ENCODE data around the gene CELF4.

The CELF4 gene

GRCh38 chr18:37400802-37401201 is 164.8 kb downstream of the CELF4 start:
- POLR2A ChIA-PET = no interaction called here
- CTCF ChIA-PET = interaction anchor here (0.6 to 1.3 kb wide), 3 partner anchors 9 to 35 kb away, joined by 3 to 4 read pairs (median 3); no protein-coding TSS in a partner anchor

GRCh38 chr18:37398248-37398920 is 167.2 kb downstream of the CELF4 start:
- TF ChIP-seq CTCF (IDR thresholded peaks at IDR 0.05; ENCODE audit: insufficient read depth, low read length, missing control alignments) = no peak
- ChIA-PET POLR2A (no interaction called here), CTCF (interaction anchor here (1.3 to 1.6 kb wide), 3 partner anchors 13 to 140 kb away, joined by 3 to 5 read pairs (median 4); no protein-coding TSS in a partner anchor)
- no peak for DNase-seq (ENCODE audit: low read depth, low spot score)
- no peak overlapping the region for H3K4me3 ChIP-seq (ENCODE audit: low read depth, low read length)

More at GRCh38 chr18:37400802-37401201, 164.8 kb downstream of the CELF4 start:
- DNase-seq (ENCODE audit: low read depth, low spot score) = no peak
- no peak overlapping the region for H3K4me3 ChIP-seq (ENCODE audit: low read depth, low read length)
- TF ChIP-seq CTCF (IDR thresholded peaks at IDR 0.05; ENCODE audit: insufficient read depth, low read length, missing control alignments) = no peak

GRCh38 chr18:37397814-37398213 is 167.8 kb downstream of the CELF4 start:
- CTCF ChIA-PET = interaction anchor here (1.0 to 1.6 kb wide), 4 partner anchors 11 to 141 kb away, joined by 3 to 5 read pairs (median 4); no protein-coding TSS in a partner anchor
- no peak for DNase-seq (ENCODE audit: low read depth, low spot score)
- TF ChIP-seq CTCF (IDR thresholded peaks at IDR 0.05; ENCODE audit: insufficient read depth, low read length, missing control alignments) = no peak
- POLR2A ChIA-PET = no interaction called here
- no peak overlapping the region for H3K4me3 ChIP-seq (ENCODE audit: low read depth, low read length)

- TF ChIP-seq CTCF (IDR thresholded peaks at IDR 0.05; ENCODE audit: insufficient read depth, low read length, missing control alignments) = no peak
- no peak overlapping the region for H3K4me3 ChIP-seq (ENCODE audit: low read depth, low read length)
- ChIA-PET POLR2A (no interaction called here), CTCF (interaction anchor here (1.0 to 1.6 kb wide), 4 partner anchors 10 to 142 kb away, joined by 3 to 5 read pairs (median 4); no protein-coding TSS in a partner anchor)
- DNase-seq (ENCODE audit: low read depth, low spot score) = no peak
Observed at GRCh38 chr18:37396971-37397720, 168.5 kb downstream of the CELF4 start.

- CTCF ChIA-PET = interaction anchor here (1.0 kb wide), 1 partner anchor 8 kb away, joined by 3 read pairs; no protein-coding TSS in a partner anchor
- POLR2A ChIA-PET = no interaction called here
- H3K4me3 ChIP-seq (ENCODE audit: low read depth, low read length) = no peak overlapping the region
- DNase-seq (ENCODE audit: low read depth, low spot score) = no peak
- TF ChIP-seq CTCF (IDR thresholded peaks at IDR 0.05; ENCODE audit: insufficient read depth, low read length, missing control alignments) = no peak
Observed at GRCh38 chr18:37395631-37396030, 170.0 kb downstream of the CELF4 start.

GRCh38 chr18:37395138-37395537 is 170.5 kb downstream of the CELF4 start:
- CTCF ChIA-PET = interaction anchor here (1.0 kb wide), 1 partner anchor 8 kb away, joined by 3 read pairs; no protein-coding TSS in a partner anchor
- H3K4me3 ChIP-seq (ENCODE audit: low read depth, low read length) = no peak overlapping the region
- POLR2A ChIA-PET = no interaction called here
- no peak for TF ChIP-seq CTCF (IDR thresholded peaks at IDR 0.05; ENCODE audit: insufficient read depth, low read length, missing control alignments)
- no peak for DNase-seq (ENCODE audit: low read depth, low spot score)

Measured in AG04449 (cell line).